ENCODE measurements around the gene PPP3CA.

DNA sequence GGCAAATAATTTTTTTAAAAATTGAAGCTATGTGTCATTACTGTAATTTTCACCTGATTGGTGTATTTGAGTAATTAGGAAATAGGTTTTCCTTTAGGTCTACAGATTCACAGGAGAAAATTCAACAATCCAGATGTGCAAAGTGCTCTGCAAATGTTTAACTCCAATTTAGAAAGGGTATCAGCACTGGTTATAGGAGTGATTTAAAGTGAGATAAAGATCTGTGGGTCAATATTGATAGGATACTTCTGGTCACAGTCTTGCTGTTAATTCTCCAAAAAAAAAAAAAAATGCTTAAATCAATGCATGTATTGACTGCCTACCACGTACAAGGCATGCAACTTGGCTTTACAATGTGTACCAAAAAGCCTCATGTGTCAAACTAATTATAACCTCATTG is 271.3 kb downstream of the PPP3CA start:
- TF ChIP-seq, protein P1, sequence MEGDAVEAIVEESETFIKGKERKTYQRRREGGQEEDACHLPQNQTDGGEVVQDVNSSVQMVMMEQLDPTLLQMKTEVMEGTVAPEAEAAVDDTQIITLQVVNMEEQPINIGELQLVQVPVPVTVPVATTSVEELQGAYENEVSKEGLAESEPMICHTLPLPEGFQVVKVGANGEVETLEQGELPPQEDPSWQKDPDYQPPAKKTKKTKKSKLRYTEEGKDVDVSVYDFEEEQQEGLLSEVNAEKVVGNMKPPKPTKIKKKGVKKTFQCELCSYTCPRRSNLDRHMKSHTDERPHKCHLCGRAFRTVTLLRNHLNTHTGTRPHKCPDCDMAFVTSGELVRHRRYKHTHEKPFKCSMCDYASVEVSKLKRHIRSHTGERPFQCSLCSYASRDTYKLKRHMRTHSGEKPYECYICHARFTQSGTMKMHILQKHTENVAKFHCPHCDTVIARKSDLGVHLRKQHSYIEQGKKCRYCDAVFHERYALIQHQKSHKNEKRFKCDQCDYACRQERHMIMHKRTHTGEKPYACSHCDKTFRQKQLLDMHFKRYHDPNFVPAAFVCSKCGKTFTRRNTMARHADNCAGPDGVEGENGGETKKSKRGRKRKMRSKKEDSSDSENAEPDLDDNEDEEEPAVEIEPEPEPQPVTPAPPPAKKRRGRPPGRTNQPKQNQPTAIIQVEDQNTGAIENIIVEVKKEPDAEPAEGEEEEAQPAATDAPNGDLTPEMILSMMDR (IDR thresholded peaks at IDR 0.05; ENCODE audit: low read length), result no peak
- TF ChIP-seq EZH2 (IDR thresholded peaks at IDR 0.05; ENCODE audit: borderline replicate concordance, low read length), result no peak
